Heart left ventricle (tissue), 16 donors: Measurements from ENCODE around the gene TRIM17. TPM values are rescaled to one million over a fixed set of nuclear protein-coding genes. Genes with fewer than 3 reads are reported as not detected.

Experiments
- ATAC-seq, 4 donors: fragments of 200-7000 bp; cut with Tn5 transposase; one replicate each; pipeline ENCODE4 v1.9.1; 2020 to 2022; ENCODE audit warnings: moderate library complexity in 4 of 4, mild to moderate bottlenecking in 3 of 4, moderate number of reproducible peaks in 1 of 4
- DNase-seq, 5 donors: peaks; one replicate each; pipeline ENCODE4 v3.0.0-alpha.2; 2020
- H3K27ac ChIP-seq, 12 donors: fragments of 200-600 bp; sonication (generic) in 4 of 12; one replicate each; pipeline versions ENCODE4 v1.5.0 to v1.8.0; 2016 to 2022; ENCODE audit warnings: mild to moderate bottlenecking in 2 of 12
- H3K27me3 ChIP-seq, 9 donors: fragments of 200-600 bp; sonication (generic) in 2 of 9; one replicate each; pipeline versions ENCODE4 v1.5.1 to v1.8.0; 2016 to 2022; ENCODE audit warnings: mild to moderate bottlenecking in 3 of 9
- H3K36me3 ChIP-seq, 9 donors: fragments of 200-600 bp; sonication (generic) in 2 of 9; one replicate each; pipeline versions ENCODE4 v1.5.0 to v1.8.0; 2018 to 2022; ENCODE audit warnings: mild to moderate bottlenecking in 2 of 9
- H3K4me1 ChIP-seq, 12 donors: fragments of 200-600 bp; sonication (generic) in 4 of 12; one replicate each; pipeline versions ENCODE4 v1.5.0 to v1.8.0; 2016 to 2022; ENCODE audit warnings: mild to moderate bottlenecking in 3 of 12
- H3K4me3 ChIP-seq, 12 donors: fragments of 200-600 bp; sonication (generic) in 4 of 12; one replicate each; pipeline versions ENCODE4 v1.5.0 to v1.8.0; 2017 to 2022; ENCODE audit warnings: mild to moderate bottlenecking in 9 of 12, moderate library complexity in 4 of 12
- H3K9me3 ChIP-seq, 12 donors: fragments of 200-600 bp; sonication (generic) in 4 of 12; one replicate each; pipeline versions ENCODE4 v1.5.0 to v1.8.0; 2016 to 2022; ENCODE audit warnings: mild to moderate bottlenecking in 1 of 12
- POLR2A ChIP-seq, 2 donors: fragments of 450-650 bp; IDR thresholded peaks; one replicate each; pipeline ENCODE4 v1.6.1; 2017; ENCODE audit warnings: antibody characterized with exemption in 2 of 2, mild to moderate bottlenecking in 2 of 2, moderate library complexity in 2 of 2
- WGBS, 4 donors: extraction: QIAGEN DNeasy Blood & Tissue Kit in 2 of 4; methylation state at CpG; one replicate each; pipeline versions ENCODE4 v1.1.5 to v1.1.7; 2013 to 2018; 5-methylcytosine and 5-hydroxymethylcytosine counted together
- intact Hi-C, 10 donors: fragments of 100-400 bp; cut with DNase I; formaldehyde crosslinking; loops; one replicate each; pipeline versions ENCODE4 v1.11.1 to v1.14.2; 2022
- microRNA-seq, 4 donors: library from miRNA; unstranded; fragments of <30 nt; microRNA quantifications; one replicate each; pipeline versions ENCODE4 to v1.2.0, GENCODE V29; 2017 to 2020
- polyA plus RNA-seq, 2 donors: library from polyadenylated mRNA; stranded (reverse); fragments of 200-250 nt; gene quantifications; one replicate each; pipeline ENCODE4 v1.2.3, GENCODE V29; 2013
- total RNA-seq, 9 donors: library from RNA; depleted of rRNA in 2 of 9; stranded (reverse); fragments of >200 nt in 2 of 9; fragmentation: NEBNext Ultra II Directional in 3 of 9; extraction: Animal tissue kit (Norgen Biotek cat#: 25700) in 3 of 9; gene quantifications; one replicate each; pipeline versions ENCODE4 v1.1.0 to v1.2.4, GENCODE V29; 2016 to 2023
- TF ChIP-seq, protein P1 (sequence below), 12 donors: fragments of 200-600 bp; sonication (generic) in 4 of 12; IDR thresholded peaks; one replicate each; pipeline versions ENCODE4 v1.5.0 to v1.8.0; 2018 to 2022; ENCODE audit warnings: antibody characterized with exemption in 12 of 12, mild to moderate bottlenecking in 5 of 12
- donor health status: ischemic (EF 13 %, LVEDD 7.1; RV severe dilation, severe dysfunction).
- donor health status: healthy with polysubstance abuse.
- donor health status: DM: no; HTN: yes; CAD: no.
- donor health status: DM: no; HTN: no; CAD: no.
- donor health status: ischemic (EF 25% LVEDD 6.9; RV normal size, moderate dysfunction).
- donor health status: ischemic (EF 25% LVEDD 5.7; RV mildly dilated, moderate dysfunction).
- donor health status: healthy.
- donor health status: DM: yes; HTN: yes; CAD: no.
- donor health status: ischemic (EF 35%, LVEDD 5.7; RV mildly dilated, moderate dysfunction).
- donor health status: nonischemic (EF 11% LVEDD 7.7; RV severe dilation, severe dysfunction).
- donor health status: DM: yes; HTN: yes; CAD: no.
- donor health status: PGD.
- donor health status: ischemic (EF 29% LVEDD 5.4; RV normal size, mild dysfunction).
- donor health status: nonischemic (EF 23%, LVEDD 6.1; RV moderate dilation, normal function).

The TRIM17 gene
- total and polyA plus RNA-seq, 11 donors = 0.08 to 1.7 (median 0.39) TPM; not detected in 3

DNA sequence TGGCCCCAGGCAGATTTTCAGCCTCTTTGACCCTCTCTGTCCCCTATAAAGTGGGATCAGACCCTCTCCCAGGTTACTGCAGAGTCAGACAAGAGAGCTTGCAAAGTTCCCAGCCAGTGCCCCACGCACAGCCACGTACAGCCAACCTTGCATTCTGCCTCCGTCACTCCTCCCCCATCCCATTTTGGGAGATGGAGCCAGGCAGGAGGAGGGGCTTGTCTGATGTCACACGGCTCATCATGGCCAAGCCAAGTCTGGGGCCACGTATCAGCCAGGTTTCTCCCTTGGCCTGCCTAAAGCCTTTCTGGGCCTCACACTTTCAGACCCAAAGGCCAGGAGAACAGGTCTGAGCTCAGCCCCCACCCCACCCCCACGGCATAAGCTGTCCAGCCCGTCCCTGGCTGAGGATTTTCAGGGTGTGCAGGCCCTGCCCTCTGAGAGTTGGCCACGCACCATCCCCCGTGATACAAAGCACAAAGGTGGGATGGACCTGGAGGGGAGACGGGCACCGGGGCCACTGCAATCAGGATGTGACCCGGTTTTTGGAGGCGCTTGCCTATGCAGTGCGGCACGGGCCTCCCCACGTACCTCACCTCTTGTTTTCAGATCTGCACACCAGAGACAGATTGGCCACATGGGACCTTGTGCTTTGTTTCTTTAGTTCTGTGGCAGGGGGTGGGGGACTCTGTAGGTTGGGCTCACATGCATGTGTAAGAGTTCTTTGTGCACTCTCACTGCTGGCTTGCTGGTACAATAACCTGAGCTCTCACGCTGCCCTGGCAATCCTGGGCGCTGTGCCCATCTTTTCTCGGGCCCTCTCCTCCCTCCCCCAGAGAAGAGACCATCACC is 57.7 kb downstream of the TRIM17 start:
- intact Hi-C loops = no loop called here
- ATAC-seq (peak; percentile 16 to 49 (median 36)), DNase-seq (peak in 2 of 5 donors; percentile 70 to 75)
- Histone ChIP-seq H3K4me3 (no peak overlapping the region), H3K9me3 (no peaks in the 10 kb centered on the region), H3K27ac (peak overlapping the region in 10 of 12 donors; percentile 31 to 95 (median 61)), H3K4me1 (peaks cover 0 to 16% (median 0%) of the 10 kb centered on the region in 12 donors), H3K27me3 (no peaks in the 10 kb centered on the region), H3K36me3 (peaks cover 0 to 25% (median 6%) of the 10 kb centered on the region in 9 donors)
- TF ChIP-seq, protein P1, sequence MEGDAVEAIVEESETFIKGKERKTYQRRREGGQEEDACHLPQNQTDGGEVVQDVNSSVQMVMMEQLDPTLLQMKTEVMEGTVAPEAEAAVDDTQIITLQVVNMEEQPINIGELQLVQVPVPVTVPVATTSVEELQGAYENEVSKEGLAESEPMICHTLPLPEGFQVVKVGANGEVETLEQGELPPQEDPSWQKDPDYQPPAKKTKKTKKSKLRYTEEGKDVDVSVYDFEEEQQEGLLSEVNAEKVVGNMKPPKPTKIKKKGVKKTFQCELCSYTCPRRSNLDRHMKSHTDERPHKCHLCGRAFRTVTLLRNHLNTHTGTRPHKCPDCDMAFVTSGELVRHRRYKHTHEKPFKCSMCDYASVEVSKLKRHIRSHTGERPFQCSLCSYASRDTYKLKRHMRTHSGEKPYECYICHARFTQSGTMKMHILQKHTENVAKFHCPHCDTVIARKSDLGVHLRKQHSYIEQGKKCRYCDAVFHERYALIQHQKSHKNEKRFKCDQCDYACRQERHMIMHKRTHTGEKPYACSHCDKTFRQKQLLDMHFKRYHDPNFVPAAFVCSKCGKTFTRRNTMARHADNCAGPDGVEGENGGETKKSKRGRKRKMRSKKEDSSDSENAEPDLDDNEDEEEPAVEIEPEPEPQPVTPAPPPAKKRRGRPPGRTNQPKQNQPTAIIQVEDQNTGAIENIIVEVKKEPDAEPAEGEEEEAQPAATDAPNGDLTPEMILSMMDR (IDR thresholded peaks at IDR 0.05) = no peak
- peak in 1 of 2 donors; percentile 13 for TF ChIP-seq POLR2A (IDR thresholded peaks at IDR 0.05)
- 51 to 74% (median 66%) methylated on average over 17 to 19 of the region's 19 CpGs for WGBS, 4 donors

DNA sequence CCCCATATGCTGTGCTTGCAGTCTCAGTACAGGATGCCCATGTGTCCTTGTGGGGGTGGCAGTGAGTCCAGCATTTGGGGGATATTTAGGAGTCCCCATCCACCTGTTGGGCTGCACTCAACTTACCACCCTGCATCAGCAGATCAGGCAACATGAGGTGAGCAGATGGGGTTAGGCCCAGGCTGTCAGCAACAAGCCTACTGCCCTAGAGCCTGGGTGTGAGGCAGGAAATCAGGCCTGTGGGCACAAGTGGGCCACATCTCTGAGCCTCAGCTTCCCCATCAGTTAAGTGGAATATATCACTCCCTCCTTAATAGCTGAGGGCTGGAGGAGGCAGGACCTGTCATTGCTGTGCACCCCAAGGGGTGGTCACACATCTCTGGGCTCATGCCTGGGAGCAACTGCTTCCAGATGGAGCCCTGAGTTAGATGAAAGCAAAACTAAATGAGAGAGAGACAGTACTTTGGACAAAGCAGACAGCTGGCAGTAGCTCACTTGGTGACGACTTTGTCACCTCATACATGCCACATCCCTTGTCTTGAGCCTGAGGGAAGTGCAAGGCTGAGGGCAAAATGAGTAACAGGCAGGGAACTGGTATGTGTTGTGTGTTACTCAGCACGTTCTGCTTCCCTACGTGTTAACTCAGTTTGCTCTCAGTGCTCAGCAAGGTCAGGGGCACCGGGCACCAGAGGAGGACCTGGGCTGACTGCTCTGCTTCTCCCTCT is 58.5 kb downstream of the TRIM17 start:
- intact Hi-C loops = no loop called here
- ATAC-seq = peak; percentile 0 to 9 (median 0)
- no peak overlapping the region for H3K4me3 ChIP-seq
- no peaks in the 10 kb centered on the region for H3K27me3 ChIP-seq
- peak in 1 of 5 donors; percentile 15 for DNase-seq
- peaks cover 0 to 27% (median 6%) of the 10 kb centered on the region in 9 donors for H3K36me3 ChIP-seq
- WGBS, 4 donors = 35 to 53% (median 46%) methylated on average over 4 of the region's 4 CpGs
- H3K4me1 ChIP-seq = peaks cover 0 to 14% (median 0%) of the 10 kb centered on the region in 12 donors
- no peaks in the 10 kb centered on the region for H3K9me3 ChIP-seq
- TF ChIP-seq POLR2A (IDR thresholded peaks at IDR 0.05) = no peak
- TF ChIP-seq, protein P1 (IDR thresholded peaks at IDR 0.05) = no peak
- peak overlapping the region in 10 of 12 donors; percentile 31 to 95 (median 61) for H3K27ac ChIP-seq

Small RNAs within 50 kb of the gene (microRNA-seq; reads per million reads assigned to microRNA genes)
- gene MIR4666A (0 reads per million in 4 donors), gene MIR6742 (0 to 0.21 (median 0) reads per million in 4 donors)

Other genes with a start within 250 kb of the TRIM17 start
- 100 to 1,000 TPM; 238 to 460 (median 354) TPM for gene OBSCN, start 208.8 kb downstream of the TRIM17 start, total RNA-seq
- 100 to 1,000 TPM; 155 to 524 TPM for gene OBSCN, start 208.8 kb downstream of the TRIM17 start, polyA plus RNA-seq
- 10 to 100 TPM in 4 of 9 donors, 1 to 10 TPM in 5; 6.7 to 13.8 (median 8.4) TPM for gene TRIM11, start 10.0 kb downstream of the TRIM17 start, total RNA-seq
- gene TRIM11, start 10.0 kb downstream of the TRIM17 start, polyA plus RNA-seq = 1 to 10 TPM; 4.7 to 9.8 TPM
- gene RNF187, start 70.5 kb upstream of the TRIM17 start, total RNA-seq = 10 to 100 TPM; 37.2 to 96.3 (median 76.6) TPM
- gene RNF187, start 70.5 kb upstream of the TRIM17 start, polyA plus RNA-seq = 10 to 100 TPM; 26.1 to 48.9 TPM